Activated CD8-positive, alpha-beta memory T cell treated with anti-CD3 and anti-CD28 coated beads for 1 hour (primary cell): Measurements from ENCODE around the gene HOXD3.

Experiments
- DNase-seq, 2 donors: peaks; one replicate each; pipeline ENCODE4 v3.0.0-alpha.2; 2020; ENCODE audit warnings: low read depth in 1 of 2; ENCODE audit errors: extremely low read depth in 1 of 2

Gene HOXD3

DNA sequence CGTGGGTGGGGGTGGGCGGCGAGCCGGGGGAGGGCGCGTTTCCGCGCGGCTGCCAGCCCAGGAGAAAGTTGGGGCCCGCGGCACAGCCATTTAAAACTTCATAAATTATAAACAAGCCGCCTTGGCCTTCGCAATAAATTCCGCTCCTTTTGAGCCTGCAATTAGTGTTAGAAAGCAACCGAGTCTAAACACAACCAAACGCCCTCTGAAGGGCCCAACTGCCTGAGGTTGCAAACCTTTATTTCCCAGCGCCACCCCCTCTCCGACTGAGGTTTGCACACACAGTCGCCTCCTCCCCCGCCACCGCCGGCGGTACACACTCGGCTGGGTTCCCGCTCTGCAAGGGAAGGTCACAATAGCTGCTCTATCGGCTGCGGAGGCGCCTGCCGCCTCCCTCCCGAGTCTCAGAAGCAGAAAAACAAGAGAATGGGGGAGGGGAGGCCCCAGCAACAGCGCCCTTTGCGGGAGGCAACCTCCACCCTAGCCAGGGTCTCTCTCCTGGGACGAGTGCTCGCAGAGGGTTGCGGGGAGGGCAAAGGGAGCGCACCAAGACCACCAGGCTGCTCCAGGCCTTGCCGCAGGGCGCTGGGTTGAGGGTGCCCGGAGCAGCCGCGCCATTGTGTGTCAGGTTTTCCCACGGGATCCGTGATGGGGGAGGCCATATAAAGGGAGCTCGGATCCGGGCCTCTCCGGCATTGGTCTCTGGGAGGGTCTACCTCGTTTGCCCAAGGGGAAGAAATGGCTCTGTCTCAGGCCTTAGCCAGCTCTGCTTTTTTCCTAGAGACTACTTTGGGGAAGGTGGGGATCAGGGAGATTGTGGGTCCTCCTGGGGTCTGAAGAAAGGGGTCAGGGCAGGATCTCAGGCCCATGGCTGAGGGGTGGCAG, 18.0 kb downstream of the HOXD3 start:
- DNase-seq, result no peak

DNA sequence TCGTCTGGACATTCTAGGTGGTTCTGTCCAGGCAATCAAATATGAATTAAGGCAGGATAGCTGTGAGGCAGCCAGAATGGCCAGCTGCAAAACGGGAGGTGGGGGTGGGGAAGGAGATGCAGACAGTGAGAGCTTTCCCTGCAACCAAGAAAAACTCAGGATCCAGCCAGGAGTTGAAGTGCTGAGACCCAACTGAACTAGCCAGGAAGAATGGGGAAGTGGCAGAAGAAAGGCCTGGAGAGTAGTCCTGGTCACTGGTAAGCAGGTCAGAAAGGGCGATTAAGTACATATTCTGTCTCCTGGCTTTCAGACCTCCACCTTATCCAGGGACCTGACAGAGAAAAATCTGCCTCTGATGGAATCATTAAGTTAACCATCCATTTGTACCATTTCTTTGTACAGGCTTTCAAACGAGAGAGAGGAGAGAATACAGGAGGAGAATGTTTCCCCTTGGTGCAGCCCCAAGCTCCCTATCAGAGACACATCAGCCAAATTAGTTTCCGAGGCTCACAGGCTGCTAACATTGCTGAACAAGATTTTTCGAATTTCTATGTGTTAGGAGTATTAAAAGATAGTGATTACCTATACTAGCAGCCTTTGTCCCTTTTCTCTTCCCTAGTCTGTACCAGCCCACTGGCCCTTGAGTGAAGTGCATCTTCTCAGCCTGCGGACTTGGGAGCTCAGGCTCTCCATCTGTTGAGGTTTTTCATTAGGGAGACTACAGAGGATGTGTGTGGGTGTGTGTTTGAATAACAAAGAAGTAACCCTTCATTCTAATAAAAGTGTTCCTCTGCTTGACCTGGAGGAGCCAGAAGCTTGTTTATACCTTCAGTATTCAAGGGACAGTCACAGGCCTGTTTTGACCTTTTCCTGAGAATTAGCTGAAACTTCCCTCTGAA, 18.9 kb downstream of the HOXD3 start:
- DNase-seq, result no peak

DNA sequence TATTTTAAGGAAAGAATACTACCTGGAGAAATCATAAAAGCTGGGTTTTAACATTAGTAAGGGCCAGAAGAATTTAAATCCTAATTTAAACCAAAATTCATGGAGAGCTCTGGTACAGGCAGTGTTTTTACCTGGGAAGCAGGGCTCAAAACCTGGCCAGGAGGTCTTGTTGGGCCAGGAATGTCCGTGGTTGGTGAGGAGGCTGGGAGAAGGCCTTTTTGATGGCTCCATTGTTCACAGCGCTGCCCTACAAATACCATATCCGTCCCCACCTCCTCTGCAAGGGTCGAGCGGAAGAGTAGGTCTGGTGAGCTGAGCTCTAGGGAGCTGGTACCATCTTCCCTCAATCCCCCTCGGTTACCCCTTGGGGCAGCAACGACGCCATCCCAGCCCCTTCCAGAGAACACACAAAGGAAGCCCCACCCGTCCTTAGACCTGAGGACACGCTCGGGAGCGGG, 20.5 kb downstream of the HOXD3 start:
- DNase-seq, result no peak

DNA sequence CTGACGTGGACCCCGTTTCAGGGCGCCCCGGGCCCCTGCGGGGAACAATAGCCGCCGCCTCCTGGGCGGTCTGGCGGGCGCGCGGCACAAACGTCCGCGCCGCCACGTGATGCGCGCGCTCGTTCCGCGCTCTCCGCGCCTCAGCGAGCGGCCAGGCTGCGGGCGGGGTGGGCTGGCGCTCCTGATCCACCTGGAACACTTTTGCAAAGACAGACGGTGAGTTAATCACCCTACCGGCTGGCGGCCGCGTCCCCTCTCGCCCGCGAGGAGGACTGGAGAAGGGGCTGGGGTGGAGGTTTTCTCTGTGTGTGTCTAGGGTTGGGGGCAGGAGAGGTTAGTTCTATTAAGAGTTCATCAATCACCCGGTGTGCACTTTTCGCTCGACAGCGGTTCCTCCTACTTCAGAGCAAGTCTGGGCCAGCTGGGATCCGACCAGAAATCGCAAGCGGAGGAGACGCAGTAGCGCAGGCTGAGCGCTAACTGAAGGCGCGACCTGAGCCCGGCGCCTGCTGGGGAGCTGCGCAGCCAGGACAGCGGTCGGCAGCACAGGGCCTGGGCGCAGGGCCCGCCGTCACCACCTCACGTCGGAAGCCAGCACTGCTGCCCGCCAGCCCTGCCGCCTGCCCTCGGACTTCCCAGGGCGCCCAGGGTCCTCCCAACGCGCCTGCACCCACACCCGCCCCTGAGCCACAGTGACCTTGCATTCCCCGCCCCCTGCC, 21.1 kb downstream of the HOXD3 start:
- DNase-seq, result no peak

DNA sequence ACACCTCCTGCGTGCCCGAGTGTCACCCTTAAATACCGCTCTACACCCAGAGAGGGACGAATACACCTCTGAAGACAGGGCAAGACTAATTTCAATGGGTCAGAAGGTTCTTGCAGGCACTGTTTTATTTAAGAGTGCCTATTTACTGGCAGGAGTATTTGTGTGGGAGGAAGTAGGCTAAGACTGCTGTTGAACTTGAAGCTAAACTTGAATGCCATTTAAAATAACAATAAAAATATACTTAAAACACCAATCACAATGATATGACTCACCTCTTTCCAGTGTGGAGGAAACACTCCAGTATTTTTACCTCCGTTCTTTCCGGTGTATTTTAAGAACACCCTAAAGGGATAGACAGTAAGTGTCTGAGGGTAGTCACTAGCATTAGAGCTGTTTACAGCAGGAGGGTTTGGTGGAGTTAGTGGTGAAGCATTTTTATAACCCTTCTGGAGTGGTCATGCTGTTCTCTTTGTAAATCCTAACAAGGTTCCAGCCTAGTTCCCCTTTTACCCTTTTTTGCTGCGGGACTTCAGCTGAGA, 21.7 kb downstream of the HOXD3 start:
- no peak for DNase-seq

DNA sequence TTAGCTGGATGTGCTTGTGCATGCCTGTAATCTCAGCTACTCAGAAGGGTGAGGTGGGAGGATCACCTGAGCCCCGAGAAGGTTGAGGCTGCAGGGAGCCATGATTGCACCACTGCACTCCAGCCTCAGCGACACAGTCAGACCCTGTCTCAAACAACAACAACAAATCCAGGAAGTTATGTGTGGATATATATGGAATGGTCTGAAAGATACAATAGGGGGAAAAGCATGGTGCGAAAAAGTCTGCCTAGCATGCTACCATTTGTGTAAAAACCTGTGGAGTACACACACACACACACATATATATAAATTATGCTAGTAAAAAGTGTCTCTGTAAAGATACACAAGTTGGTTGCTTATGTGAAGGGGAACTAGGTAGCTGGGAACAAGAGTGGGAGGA, 24.4 kb downstream of the HOXD3 start:
- no peak for DNase-seq

DNA sequence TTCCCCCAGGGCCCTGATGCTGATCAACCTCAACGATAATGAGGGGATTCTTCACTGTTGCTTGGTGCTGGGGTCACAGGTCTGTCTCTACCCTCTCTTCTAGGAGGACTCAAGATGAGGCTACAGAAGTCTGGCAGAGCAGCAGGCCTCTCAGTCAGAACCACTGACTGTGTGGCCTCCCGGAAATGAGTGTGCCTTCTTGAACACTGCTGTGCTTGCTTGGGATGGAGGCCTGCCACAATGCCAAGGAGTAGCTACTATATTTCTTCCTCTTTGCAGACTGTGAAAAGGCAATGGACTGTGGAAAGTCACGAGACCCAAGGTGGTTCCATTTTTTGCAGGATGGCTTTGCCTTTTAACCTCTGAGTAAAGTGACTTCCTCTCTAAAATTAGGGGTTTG, 25.6 kb downstream of the HOXD3 start:
- no peak for DNase-seq

DNA sequence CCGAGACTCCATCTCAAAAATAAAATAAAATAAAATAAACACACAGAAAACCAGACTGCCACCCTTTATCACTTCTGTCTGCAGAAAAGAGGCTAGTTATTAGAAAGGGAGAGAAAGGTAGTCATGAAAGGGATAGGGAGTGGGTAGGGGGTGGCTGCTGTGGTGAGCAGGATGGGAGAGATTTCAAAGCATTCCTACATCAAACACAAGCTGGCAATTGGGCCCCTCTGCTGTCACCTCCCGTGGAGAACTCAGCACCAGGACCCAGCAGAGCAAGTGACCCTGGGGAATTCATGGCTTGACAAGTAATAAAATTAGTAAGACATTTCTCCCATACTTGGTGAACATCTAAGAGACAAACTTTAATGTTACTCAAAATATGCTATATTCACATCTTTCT, 27.6 kb downstream of the HOXD3 start:
- no peak for DNase-seq

DNA sequence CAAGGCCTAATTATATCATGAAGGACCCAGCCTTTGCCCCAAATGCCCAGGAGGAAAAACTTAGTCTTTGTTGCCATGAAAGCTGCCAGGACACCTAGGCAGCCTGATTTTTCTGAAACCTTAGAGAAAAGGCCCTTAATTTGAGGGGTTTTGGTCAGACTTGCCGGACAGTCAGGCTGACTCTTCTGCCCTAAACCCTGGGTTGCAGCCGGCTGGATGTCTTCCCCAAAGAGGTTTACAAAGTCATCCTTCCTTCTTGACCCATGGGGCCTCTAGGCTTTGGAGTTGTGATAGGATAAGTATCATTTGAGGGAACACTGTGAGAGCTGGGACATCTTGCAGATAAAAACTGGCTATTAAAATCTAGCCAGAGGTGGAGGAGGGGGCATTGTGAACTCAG, 28.9 kb downstream of the HOXD3 start:
- no peak for DNase-seq

DNA sequence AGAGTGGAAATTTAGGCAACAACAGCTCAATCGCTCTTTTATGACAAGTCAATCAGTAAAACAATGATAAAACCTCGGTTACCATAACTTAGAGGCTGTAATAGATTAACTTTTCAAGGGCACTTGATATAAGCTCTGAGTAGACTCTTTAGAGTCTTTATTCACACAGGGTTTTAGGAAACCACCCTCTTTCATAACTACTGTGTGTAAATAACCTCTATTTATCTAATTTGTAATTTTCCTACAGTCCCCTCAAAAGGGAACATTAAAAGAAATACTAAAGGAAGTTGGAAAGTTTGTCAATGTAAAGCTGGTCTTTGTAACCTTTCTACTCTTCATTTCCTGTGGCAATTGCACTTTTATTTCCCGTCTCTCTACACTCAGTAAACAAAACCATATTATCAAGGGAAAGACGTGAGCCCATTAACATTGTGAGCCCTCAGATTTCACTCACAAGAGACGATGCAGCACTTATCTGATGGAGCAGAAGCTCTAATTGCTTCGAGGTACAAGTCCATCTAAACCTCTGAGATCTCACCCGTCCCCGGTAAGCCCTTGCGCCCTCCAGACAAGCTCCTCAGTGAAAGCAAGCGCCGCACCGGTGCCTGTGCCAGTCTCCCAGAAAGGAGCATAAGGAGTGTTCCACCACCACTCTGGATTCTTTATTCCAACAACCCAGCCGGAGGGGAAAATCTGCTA, 30.2 kb downstream of the HOXD3 start:
- no peak for DNase-seq

DNA sequence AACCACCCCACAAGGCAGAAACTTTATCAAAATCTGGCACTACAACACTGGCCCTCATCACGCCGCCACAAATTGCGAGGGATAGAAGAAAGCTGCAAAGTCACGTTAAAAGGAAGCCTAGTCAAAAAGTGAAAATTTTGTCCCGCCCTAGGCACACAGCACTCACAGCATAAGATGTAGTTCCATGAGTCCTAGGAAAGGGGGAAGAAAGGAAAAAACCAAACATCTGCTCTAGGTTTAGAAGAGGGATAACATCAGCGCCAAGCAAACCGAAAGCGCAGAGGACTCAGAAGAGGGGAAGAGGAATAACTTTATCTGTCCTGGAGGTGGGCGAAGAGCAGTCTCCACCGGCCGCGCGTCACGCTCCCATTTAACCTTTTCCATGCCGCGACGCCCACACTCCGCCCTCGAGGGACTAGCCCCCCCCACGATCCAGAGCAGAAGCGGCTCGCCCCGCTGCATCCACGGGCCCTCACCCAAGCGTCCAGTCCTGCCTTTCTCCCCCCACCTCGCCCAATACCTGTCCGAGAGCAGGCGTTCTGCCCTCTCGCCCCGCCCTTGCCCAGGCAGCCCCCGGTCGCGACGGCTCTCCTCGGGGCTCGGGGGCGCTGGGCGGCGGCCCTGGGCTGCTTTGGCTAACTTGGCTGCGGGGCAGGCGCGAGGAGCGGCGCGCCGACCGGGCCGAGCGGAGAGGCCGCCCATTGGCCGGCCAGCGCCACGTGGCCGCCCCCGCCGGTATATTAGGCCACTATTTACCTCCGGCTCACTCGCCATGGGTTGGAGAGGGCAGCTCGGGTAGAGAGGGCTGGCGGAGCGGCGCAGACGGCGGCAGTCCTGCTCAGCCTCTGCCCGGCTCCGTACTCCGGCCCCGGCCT, 31.0 kb downstream of the HOXD3 start, which contains the start of gene HOXD1:
Gene HOXD1, plus strand, starts transcription at position 770 of the 875 bp plus-strand sequence. CDS start 134 bp downstream, outside the sequence.
- no peak for DNase-seq

DNA sequence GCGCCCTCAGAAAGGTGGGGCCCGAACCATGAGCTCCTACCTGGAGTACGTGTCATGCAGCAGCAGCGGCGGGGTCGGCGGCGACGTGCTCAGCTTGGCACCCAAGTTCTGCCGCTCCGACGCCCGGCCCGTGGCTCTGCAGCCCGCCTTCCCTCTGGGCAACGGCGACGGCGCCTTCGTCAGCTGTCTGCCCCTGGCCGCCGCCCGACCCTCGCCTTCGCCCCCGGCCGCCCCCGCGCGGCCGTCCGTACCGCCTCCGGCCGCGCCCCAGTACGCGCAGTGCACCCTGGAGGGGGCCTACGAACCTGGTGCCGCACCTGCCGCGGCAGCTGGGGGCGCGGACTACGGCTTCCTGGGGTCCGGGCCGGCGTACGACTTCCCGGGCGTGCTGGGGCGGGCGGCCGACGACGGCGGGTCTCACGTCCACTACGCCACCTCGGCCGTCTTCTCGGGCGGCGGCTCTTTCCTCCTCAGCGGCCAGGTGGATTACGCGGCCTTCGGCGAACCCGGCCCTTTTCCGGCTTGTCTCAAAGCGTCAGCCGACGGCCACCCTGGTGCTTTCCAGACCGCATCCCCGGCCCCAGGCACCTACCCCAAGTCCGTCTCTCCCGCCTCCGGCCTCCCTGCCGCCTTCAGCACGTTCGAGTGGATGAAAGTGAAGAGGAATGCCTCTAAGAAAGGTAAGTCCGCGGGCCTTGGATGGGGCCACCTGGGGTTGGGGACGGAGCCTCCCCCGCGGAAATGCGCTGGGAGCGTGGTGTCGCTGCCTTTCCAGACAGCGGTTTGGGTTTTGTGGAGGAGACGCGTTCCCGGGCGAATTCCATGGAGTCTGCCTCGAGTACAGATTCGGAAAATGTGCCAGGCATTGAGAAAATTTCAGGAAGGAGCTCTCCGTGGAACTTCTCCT, 31.9 kb downstream of the HOXD3 start:
- DNase-seq, result no peak

DNA sequence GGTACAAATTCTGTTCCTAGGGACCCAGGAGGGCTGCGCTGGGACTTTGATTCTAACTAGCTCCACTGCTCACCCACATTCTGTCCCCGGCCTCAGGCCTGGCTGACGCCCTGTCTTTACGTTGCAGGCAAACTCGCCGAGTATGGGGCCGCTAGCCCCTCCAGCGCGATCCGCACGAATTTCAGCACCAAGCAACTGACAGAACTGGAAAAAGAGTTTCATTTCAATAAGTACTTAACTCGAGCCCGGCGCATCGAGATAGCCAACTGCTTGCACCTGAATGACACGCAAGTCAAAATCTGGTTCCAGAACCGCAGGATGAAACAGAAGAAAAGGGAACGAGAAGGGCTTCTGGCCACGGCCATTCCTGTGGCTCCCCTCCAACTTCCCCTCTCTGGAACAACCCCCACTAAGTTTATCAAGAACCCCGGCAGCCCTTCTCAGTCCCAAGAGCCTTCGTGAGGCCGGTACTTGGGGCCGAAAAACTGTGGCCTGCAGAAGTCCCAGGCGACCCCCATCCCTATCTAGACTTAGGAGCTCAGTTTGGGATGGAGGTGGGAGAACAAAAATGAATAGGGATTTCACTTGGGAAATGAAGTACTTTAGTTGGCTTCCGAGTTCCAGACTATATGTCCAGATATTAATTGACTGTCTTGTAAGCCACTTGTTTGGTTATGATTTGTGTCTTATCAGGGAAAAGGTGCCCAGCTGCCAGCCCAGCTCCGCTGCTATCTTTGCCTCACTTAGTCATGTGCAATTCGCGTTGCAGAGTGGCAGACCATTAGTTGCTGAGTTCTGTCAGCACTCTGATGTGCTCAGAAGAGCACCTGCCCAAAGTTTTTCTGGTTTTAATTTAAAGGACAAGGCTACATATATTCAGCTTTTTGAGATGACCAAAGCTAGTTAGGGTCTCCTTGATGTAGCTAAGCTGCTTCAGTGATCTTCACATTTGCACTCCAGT, 32.9 kb downstream of the HOXD3 start:
- DNase-seq, result no peak

DNA sequence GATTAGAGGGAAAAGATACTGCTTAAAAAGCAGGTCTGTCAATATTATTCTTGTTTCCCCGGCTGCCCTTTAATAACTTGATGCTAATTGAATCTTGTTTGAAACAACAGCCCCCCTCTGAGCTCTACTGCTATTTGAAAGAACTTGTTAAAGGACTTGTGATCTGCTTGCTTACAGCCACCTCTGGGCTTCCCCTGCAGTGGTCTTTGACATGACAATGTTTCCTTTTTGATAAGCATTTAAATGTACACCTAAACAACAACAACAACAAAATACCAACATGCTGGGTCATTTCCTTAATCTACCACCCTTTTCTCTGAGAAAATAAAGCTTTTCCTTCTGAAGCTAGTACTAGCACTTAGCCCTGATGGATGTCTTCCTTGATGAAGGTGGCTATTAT, 35.2 kb downstream of the HOXD3 start:
- DNase-seq, result no peak

DNA sequence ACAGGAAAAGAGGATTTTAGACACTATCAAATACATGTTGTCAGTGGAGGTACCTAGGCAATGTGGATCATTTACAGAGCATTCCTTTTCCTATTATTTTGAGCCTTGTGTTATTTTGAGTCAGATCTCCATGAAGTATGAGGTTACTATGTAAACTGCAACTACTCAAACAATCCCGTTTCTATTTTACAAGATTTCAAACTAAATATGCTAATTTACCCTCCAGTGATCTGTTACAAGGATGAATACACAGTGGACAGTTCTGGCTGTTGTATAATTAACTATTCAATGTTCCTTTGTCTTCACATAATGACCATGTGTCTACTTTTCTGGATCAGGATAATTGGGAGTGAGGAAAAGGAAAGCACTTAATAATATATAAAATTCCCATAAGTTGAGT, 35.9 kb downstream of the HOXD3 start:
- no peak for DNase-seq

DNA sequence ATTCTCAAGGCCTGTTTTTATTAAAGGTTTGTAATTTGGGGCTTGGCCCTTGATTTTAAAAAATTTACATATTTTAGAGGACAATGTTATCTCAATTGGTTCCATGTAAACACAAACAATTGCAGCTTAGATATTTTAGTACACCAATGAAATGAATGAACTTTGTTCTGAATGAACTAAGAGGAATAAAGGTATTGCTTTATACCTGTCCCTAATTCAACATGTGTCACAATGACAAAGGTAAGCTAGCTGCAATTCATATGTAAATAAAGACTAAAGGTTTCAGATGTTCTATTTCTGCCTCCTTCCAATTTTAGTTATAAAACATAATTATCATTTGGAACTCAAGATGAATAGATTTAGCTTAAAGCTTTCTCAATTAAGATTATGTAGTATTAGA, 42.8 kb downstream of the HOXD3 start:
- DNase-seq, result no peak

DNA sequence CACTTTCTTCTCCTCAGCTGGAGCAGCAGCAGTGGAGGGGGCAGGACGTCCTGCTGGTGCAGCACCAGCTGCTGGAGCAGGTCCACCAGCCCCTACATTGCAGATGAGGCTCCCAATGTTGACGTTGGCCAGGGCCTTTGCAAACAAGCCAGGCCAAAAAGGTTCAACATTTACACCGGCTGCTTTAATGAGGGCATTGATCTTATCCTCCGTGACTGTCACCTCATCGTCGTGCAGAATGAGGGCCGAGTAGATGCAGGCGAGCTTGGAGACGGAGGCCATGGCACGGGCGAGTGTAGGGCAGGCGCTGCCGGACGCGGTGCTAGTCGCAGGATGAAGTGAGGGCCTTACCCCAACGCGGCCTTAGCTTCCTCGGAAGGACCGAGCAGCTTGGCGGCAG, 43.9 kb downstream of the HOXD3 start:
- DNase-seq, result no peak
